ENCODE measurements around the gene MRFAP1L1. TPM values are rescaled to one million over a fixed set of nuclear protein-coding genes. Genes with fewer than 3 reads are reported as not detected.
A peak's percentile ranks its signal among the peaks of the same experiment; 100 is the strongest.

Gene MRFAP1L1
- total and polyA plus RNA-seq, 9 of the 15 experiments (the other 6 are each of a cell fraction or from before 2014, with no cell fraction given), result 37.6 to 111 (median 83.8) TPM

GRCh38 chr4:6715704-6716017, 6.0 kb upstream of the MRFAP1L1 start (continued):
- TF ChIP-seq E2F1 (CRISPR knock-in tag; IDR thresholded peaks at IDR 0.05) (0 out of 2 replicates have a peak, but pooled peaks have one; percentile 37), SRSF3 (IDR thresholded peaks at IDR 0.05; ENCODE audit: insufficient read depth, low read length) (no peak)

DNA sequence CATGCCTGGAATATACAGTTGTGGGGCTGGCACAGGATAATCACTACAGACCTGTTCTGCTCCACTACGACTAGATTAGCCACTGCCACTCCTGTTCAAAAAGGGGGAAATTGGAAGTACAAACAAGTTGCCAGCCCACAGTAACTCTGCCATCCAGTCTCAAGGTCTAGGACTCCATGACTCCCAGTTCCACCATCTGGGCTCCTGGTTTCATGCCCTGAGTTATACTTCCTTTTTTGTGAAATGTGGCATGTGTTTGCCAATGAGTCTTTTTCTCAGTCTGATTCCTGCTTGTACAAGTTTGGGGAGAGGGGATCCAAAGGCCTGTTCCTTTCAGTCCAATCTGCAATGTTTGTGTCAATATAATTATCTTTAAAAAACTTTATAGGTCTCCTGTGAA, 5.3 kb upstream of the MRFAP1L1 start:
- no peak for DNase-seq (ENCODE audit: extremely low read depth in 1 of 4, low spot score in 3 of 4)
- FAIRE-seq, result no peak
- ChIA-PET POLR2A (interaction anchor here (0.6 to 1.4 kb wide), 3 partner anchors 21 to 195 kb away, joined by 3 to 4 read pairs (median 3); partner anchors contain the start of genes MRFAP1 and TBC1D14), CTCF (ENCODE audit: low intra/inter-chr PET ratio) (no interaction called here)
- H3K4me2 ChIP-seq (ENCODE audit: insufficient read depth, low read length), result peak overlapping the region; percentile 98
- ATAC-seq, result no peak
- H3K79me2 ChIP-seq (ENCODE audit: control insufficient read depth, insufficient read depth, low read length), result peaks cover 34% of the 10 kb centered on the region
- no peaks in the 10 kb centered on the region for H3K9me1 ChIP-seq (ENCODE audit: control insufficient read depth, insufficient read depth, low read length)
- intact Hi-C loops (cut with micrococcal nuclease) (no loop called here), in situ Hi-C loops (cut with MboI) (no loop called here)
- H3K9me3 ChIP-seq (replicated peaks; ENCODE audit: control insufficient read depth, insufficient read depth, low read depth, low read length), result no peaks in the 10 kb centered on the region
- no peaks in the 10 kb centered on the region for H3K36me3 ChIP-seq (ENCODE audit: control insufficient read depth, insufficient read depth, low read length)
- BruUV-seq (replicated peaks), result no TSS peak
- no peaks in the 10 kb centered on the region for H3K27me3 ChIP-seq (ENCODE audit: control insufficient read depth in 2 of 2, insufficient read depth in 2 of 2, low read length in 2 of 2)
- H2AFZ ChIP-seq (ENCODE audit: low read depth, low read length), result peak overlapping the region; percentile 99
- 27% methylated on average over 1 of the region's 1 CpG for WGBS (ENCODE audit: insufficient coverage, low coverage, missing lambda C conversion rate)
- peaks cover 18 to 20% of the 10 kb centered on the region in 2 experiments; a peak in 4 of 5 replicates for H3K4me1 ChIP-seq (replicated peaks in 1 of 2; ENCODE audit: control insufficient read depth in 2 of 2, insufficient read depth in 2 of 2, low read length in 2 of 2)
- H3K4me3 ChIP-seq, result no peak overlapping the region; the same call in 1 of the 2 replicates
- H4K20me1 ChIP-seq (replicated peaks; ENCODE audit: control insufficient read depth, insufficient read depth, low read length), result 0 out of 2 replicates have a peak, but pooled peaks cover 4% of the 10 kb centered on the region
- H3K9ac ChIP-seq (ENCODE audit: insufficient read depth in 1 of 2, low read depth in 2 of 2, low read length in 2 of 2), result peak overlapping the region; percentile 65 to 80; a peak in 2 of 4 replicates
- TF ChIP-seq SMAD2 (IDR thresholded peaks at IDR 0.05; ENCODE audit: low read depth, low read length) (no peak), NFYB (IDR thresholded peaks at IDR 0.05; ENCODE audit: extremely low read depth, insufficient read length) (no peak), ASH1L (IDR thresholded peaks at IDR 0.05; ENCODE audit: borderline replicate concordance, low read depth, partially characterized antibody) (no peak), PHTF2 (CRISPR knock-in tag; IDR thresholded peaks at IDR 0.05) (no peak), ZNF347 (CRISPR knock-in tag; IDR thresholded peaks at IDR 0.05; ENCODE audit: low read depth) (no peak), CSDE1 (IDR thresholded peaks at IDR 0.05) (no peak), MXD1 (CRISPR knock-in tag; IDR thresholded peaks at IDR 0.05; ENCODE audit: borderline replicate concordance, poor library complexity, severe bottlenecking) (no peak), ARNT (IDR thresholded peaks at IDR 0.05) (no peak), CLOCK (CRISPR knock-in tag; IDR thresholded peaks at IDR 0.05; ENCODE audit: borderline replicate concordance) (no peak)
- peak overlapping the region; percentile 94; the same call in 2 of the 3 replicates for H3K27ac ChIP-seq (ENCODE audit: extremely low read depth, low read depth, low read length)
